ENCODE results near the gene ST6GAL1.

GRCh38 chr3:187104342-187104741 lies 174.0 kb downstream of the ST6GAL1 start:
- TF ChIP-seq CTCF (conservative IDR thresholded peaks at IDR 0.05; ENCODE audit: low read depth in 2 of 2) (no peak), EZH2 (IDR thresholded peaks at IDR 0.05; ENCODE audit: low read depth, unreplicated experiment) (no peak)
